Hepatocyte (in vitro differentiated cells): ENCODE measurements around the gene CENPQ.

Experiments
- EZH2 ChIP-seq: fragments of 200-600 bp; sonication (generic); IDR thresholded peaks from 2 replicates; pipeline ENCODE4 v1.6.1; 2016; ENCODE audit warnings: antibody characterized with exemption, mild to moderate bottlenecking, borderline replicate concordance
- TF ChIP-seq, protein P1 (sequence below): fragments of 200-600 bp; sonication (generic); IDR thresholded peaks from 2 replicates; pipeline ENCODE4 v1.5.1; 2016; ENCODE audit warnings: antibody characterized with exemption, mild to moderate bottlenecking; ENCODE audit not compliant: poor library complexity

DNA sequence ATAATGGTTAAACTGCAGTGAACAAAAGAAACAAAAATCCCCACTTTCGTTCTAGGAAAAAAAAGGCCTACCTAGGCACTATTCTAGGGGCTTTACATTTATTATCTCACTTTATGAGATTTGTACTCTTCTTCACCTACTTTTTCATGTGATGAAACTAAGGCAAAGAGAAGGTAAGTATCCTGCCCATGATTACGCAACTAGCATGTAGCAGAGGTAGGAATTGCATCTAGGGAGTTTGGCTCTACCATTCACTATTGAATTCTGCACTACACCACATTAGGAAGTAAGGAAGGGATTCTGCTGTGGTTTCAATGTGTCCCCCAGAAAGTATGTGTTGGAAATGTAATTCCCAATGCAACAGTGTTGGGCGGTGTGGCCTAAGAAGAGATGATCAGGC, 75.9 kb downstream of the CENPQ start:
- TF ChIP-seq, protein P1, sequence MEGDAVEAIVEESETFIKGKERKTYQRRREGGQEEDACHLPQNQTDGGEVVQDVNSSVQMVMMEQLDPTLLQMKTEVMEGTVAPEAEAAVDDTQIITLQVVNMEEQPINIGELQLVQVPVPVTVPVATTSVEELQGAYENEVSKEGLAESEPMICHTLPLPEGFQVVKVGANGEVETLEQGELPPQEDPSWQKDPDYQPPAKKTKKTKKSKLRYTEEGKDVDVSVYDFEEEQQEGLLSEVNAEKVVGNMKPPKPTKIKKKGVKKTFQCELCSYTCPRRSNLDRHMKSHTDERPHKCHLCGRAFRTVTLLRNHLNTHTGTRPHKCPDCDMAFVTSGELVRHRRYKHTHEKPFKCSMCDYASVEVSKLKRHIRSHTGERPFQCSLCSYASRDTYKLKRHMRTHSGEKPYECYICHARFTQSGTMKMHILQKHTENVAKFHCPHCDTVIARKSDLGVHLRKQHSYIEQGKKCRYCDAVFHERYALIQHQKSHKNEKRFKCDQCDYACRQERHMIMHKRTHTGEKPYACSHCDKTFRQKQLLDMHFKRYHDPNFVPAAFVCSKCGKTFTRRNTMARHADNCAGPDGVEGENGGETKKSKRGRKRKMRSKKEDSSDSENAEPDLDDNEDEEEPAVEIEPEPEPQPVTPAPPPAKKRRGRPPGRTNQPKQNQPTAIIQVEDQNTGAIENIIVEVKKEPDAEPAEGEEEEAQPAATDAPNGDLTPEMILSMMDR: no peak
- TF ChIP-seq EZH2: no peak
